NT2/D1 (cell line): ENCODE data around the gene LAPTM4A.
A peak's percentile ranks its signal among the peaks of the same experiment; 100 is the strongest.

Source experiments
- DNase-seq: peaks from one replicate; pipeline ENCODE4 v3.0.0-alpha.2; 2011; ENCODE audit warnings: low read depth, low spot score
- H3K27me3 ChIP-seq: 2 replicates; pipeline ENCODE4 v1.6.0; 2011; ENCODE audit warnings: mild to moderate bottlenecking; ENCODE audit not compliant: insufficient read length, insufficient read depth
- H3K36me3 ChIP-seq: 2 replicates; pipeline ENCODE4 v1.6.1; 2011; ENCODE audit warnings: mild to moderate bottlenecking, low read length, mixed read lengths; ENCODE audit not compliant: insufficient read depth, insufficient read length
- H3K4me1 ChIP-seq: 2 replicates; pipeline ENCODE4 v1.5.1; 2011; ENCODE audit not compliant: insufficient read depth, insufficient read length
- H3K4me3 ChIP-seq: 2 replicates; pipeline ENCODE4 v1.5.1; 2011; ENCODE audit warnings: low read depth; ENCODE audit not compliant: insufficient read length
- H3K9ac ChIP-seq: 2 replicates; pipeline ENCODE4 v1.6.0; 2011; ENCODE audit warnings: low read depth; ENCODE audit not compliant: insufficient read length
- H3K9me3 ChIP-seq: 2 replicates; pipeline ENCODE4 v1.5.1; 2011; ENCODE audit warnings: mild to moderate bottlenecking, low read length; ENCODE audit not compliant: insufficient read depth
- SUZ12 ChIP-seq: IDR thresholded peaks from 2 replicates; pipeline ENCODE4 v1.6.1; 2011; ENCODE audit not compliant: insufficient read length, insufficient read depth; ENCODE audit errors: extremely low read depth
- YY1 ChIP-seq: IDR thresholded peaks from 2 replicates; pipeline ENCODE4 v1.6.1; 2011; ENCODE audit not compliant: insufficient read length, insufficient read depth
- ZNF274 ChIP-seq: IDR thresholded peaks from 2 replicates; pipeline ENCODE4 v1.6.1; 2011; ENCODE audit warnings: mild to moderate bottlenecking, low read depth, low read length

The LAPTM4A gene

DNA sequence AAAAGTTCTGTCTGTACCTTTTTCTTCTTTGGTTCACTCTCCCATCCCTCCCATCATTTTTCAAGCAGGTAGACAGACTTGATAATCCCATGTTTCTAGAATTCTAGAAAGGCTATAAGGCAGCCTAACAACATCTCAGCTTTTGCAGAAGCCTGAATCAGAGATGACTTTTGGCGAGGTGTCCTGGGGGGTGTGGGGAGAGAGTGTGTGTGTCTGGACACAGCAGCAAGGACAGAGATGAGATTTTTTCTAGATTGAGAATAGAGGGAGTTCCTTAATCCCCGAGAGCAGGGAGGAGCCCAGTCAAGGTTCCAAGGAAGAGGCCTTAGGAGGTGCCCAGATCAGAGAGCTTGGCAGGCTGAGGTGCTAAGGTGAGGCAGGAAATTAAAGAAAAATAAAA is 22.0 kb upstream of the LAPTM4A start:
- no peaks in the 10 kb centered on the region for H3K36me3 ChIP-seq
- no peak for DNase-seq
- H3K9ac ChIP-seq, result no peak overlapping the region
- 0 out of 2 replicates have a peak, but pooled peaks cover under 1% of the 10 kb centered on the region for H3K9me3 ChIP-seq
- H3K27me3 ChIP-seq, result no peaks in the 10 kb centered on the region
- no peak overlapping the region for H3K4me3 ChIP-seq
- H3K4me1 ChIP-seq, result peaks cover 4% of the 10 kb centered on the region
- TF ChIP-seq SUZ12 (no peak), YY1 (no peak), ZNF274 (no peak)

DNA sequence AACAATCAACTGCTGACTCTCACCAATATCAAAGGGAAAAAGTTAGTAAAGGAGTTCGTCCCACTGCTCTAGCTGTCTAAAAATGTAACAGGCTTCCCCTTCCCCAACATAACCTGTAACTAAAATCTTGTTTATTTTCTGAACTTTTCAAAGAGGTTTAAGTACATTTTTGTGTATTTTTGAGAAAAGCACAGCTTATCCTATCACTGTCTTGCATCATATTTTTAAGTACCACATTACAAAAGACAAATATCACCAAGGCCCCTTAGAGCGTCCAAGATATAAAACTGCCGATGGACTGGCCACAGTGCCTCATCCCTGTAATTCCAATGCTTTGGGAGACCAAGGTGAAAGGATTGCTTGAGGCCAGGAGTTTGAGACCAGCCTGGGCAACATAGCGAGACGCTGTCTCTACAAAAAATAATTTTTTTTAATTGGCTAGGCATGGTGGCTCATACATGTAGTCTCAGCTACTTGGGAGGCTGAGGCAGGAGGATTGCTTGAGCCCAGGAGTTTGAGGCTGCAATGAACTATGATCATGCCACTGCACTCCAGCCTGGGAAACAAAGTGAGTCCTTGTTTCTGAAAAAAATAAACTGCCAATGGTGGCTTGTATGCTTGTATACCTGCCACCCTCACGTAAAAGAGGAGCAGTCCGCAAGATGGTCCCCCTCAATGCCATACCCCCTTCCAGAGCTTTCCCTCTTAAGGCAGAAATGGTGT is 21.2 kb upstream of the LAPTM4A start:
- Histone ChIP-seq H3K27me3 (no peaks in the 10 kb centered on the region), H3K9me3 (no peaks in the 10 kb centered on the region), H3K9ac (no peak overlapping the region), H3K36me3 (no peaks in the 10 kb centered on the region), H3K4me3 (no peak overlapping the region), H3K4me1 (peaks cover 4% of the 10 kb centered on the region)
- no peak for TF ChIP-seq SUZ12
- no peak for DNase-seq

DNA sequence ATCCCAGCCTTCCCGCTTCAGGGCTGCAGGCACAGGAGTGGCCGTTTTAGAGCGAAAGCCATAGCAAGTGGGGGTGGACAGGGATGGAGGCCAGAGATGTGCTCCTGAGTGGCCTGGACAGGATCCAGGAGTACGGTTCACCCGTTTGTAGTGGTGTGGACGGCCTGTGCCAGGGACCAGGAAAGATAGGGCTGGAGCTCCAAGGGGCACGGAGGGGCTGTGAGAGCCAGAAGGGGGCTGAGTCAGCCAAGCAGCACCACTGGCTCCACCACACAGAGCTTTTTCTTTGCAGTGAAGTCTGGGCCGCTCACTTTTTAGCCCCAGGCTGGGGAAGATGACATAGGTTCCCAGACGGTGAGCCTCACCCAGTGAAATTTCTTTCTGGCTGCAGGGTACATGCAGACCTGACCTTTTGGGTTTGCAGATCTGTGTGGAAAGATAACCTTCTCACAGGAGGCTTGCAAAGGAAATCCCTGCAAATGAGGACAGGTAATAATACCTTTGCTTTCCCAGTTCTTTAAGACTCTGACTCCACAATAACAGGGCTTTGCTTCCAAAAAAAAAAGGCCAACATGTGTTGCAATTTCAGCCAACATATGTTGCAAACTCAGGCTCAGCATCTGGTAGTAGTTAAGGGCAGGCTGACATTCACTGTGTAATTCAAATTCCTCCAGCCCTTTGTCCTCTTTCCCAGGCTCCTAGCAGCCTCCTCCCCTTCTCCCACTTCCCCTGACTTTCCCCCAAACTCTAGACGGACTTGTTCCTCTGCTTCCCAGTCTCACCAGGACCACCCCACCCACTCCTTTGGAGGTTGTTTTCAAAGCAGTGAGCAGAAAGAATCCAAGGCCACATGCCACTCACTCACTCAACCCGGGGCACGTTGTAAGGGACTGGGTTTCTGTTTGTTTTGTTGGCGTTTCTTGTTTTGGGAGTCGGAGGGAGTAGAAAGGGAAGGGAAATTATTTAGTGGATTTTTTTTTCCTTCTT is 20.3 kb upstream of the LAPTM4A start:
- Histone ChIP-seq H3K4me3 (no peak overlapping the region), H3K4me1 (peaks cover 4% of the 10 kb centered on the region), H3K9me3 (no peaks in the 10 kb centered on the region), H3K9ac (peak overlapping the region; percentile 61), H3K36me3 (no peaks in the 10 kb centered on the region), H3K27me3 (no peaks in the 10 kb centered on the region)
- TF ChIP-seq ZNF274 (no peak), YY1 (no peak), SUZ12 (no peak)
- peak; percentile 67 for DNase-seq

DNA sequence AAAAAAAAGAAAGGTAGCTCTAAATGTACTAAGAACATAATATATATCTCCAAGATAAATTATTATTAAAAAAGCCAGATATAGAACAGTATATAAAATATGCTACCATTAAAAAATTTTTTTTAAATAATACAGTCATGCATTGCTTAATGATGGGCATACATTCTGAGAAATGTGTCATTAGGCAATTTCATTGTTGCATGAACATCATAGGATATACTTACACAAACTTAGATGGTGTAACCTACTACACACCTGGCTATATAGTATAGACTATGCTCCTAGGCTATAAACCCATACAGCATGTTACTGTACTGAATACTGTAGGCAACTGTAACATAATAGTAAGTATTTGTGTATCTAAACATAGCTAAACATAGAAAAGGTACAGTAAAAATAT is 18.3 kb upstream of the LAPTM4A start:
- peaks cover 4% of the 10 kb centered on the region for H3K4me1 ChIP-seq
- no peak overlapping the region for H3K4me3 ChIP-seq
- no peak for TF ChIP-seq ZNF274
- no peak for TF ChIP-seq YY1
- no peaks in the 10 kb centered on the region for H3K9me3 ChIP-seq
- H3K36me3 ChIP-seq, result no peaks in the 10 kb centered on the region
- no peaks in the 10 kb centered on the region for H3K27me3 ChIP-seq
- no peak overlapping the region for H3K9ac ChIP-seq
- no peak for DNase-seq

DNA sequence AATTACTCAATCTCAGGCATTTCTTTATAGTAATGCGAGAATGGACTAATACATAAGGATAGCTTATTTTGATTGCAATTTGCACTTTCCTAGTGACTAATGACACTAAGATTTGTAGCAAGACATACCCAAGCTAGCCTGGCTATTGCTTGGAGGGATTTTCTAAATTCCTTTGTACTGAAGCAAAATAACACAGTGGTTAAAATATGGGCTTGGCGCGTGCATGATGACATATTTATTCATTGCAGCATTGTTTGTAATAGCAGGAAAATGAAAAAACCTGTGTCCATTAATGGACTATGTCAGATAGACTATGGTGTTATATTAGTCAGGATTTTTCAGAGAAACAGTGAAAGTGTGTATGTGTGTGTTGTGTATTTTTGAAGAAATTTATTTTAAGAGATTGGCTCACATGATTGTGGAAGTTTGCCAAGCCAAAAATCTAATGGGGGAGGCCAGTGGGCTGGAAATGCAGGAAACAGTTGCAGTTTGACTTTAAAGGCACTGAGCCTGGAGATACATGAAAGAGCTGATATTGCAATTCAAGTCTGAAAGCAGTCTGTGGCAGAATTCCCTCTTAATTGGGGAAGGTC is 16.7 kb upstream of the LAPTM4A start:
- H3K9ac ChIP-seq, result no peak overlapping the region
- DNase-seq, result no peak
- H3K9me3 ChIP-seq, result no peaks in the 10 kb centered on the region

DNA sequence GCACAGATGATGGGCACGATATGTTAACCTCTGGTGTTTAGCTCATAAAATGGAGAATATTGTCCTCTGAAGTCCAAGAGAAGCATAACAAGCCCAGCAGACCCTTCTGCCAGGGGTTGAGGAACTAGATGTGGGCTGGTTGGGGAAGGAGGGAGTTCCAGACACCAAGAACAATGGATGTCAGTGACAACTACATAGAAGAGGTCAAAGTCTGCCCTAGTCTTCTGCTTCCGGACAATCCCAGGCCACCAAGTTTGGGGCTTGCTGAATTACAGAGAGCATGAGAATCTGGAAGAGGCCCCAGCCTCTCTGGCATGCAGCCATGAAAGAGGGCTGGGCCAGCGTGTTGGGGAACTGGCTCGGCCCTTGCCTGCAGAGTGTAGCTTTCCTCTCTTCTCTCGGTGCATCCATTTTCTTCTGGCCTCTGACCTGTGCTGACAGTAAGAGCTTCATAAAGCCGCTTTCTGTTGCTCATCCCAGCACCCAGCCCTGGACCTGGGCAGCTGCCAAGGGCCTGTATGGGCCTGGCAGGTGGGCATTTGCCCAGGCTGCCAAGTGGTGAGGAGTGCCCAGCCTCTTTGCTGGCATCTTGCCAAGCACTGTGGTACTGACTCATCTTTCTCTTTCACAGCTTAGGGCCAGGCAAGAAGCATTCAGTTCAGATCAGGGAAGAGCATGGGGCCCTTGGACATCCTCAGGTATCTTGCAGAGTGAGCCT is 14.6 kb upstream of the LAPTM4A start:
- TF ChIP-seq ZNF274 (no peak), YY1 (no peak), SUZ12 (no peak)
- H3K9ac ChIP-seq, result no peak overlapping the region
- no peak for DNase-seq
- no peaks in the 10 kb centered on the region for H3K27me3 ChIP-seq
- H3K9me3 ChIP-seq, result no peaks in the 10 kb centered on the region
- H3K36me3 ChIP-seq, result no peaks in the 10 kb centered on the region
- H3K4me1 ChIP-seq, result peaks cover 3% of the 10 kb centered on the region
- no peak overlapping the region for H3K4me3 ChIP-seq

More for the DNA sequence above, 16.7 kb upstream of the LAPTM4A start:
- no peaks in the 10 kb centered on the region for H3K27me3 ChIP-seq
- no peaks in the 10 kb centered on the region for H3K36me3 ChIP-seq
- peaks cover 4% of the 10 kb centered on the region for H3K4me1 ChIP-seq
- TF ChIP-seq ZNF274 (no peak), YY1 (no peak)
- no peak overlapping the region for H3K4me3 ChIP-seq
